Adrenal gland (tissue), 12 donors: ENCODE results near the gene CASP9. TPM values are rescaled to one million over a fixed set of nuclear protein-coding genes. Genes with fewer than 3 reads are reported as not detected.
A peak's percentile ranks its signal among the peaks of the same experiment; 100 is the strongest.

Source experiments
- DNase-seq, 7 donors: peaks; one replicate each; pipeline ENCODE4 v3.0.0-alpha.2; 2019 to 2020
- H3K27ac ChIP-seq, 5 donors: fragments of 200-600 bp; sonication (generic) in 4 of 5; 1 replicate in 3 of 5; 2 replicates in 2 of 5; pipeline versions ENCODE4 v1.5.1 to v1.8.0; 2016 to 2020; ENCODE audit warnings: mild to moderate bottlenecking in 1 of 5
- H3K27me3 ChIP-seq: fragments of 200-600 bp; 2 replicates; pipeline ENCODE4 v1.8.0; 2021
- H3K36me3 ChIP-seq, 2 donors: fragments of 200-600 bp; replicated peaks in 1 of 2; 1 replicate in 1 of 2; 2 replicates in 1 of 2; pipeline versions ENCODE4 v1.5.1 to v1.8.0; 2018 to 2022
- H3K4me1 ChIP-seq, 2 donors: fragments of 200-600 bp; replicated peaks in 1 of 2; 1 replicate in 1 of 2; 2 replicates in 1 of 2; pipeline versions ENCODE4 v1.5.1 to v1.8.0; 2018 to 2021
- H3K4me3 ChIP-seq, 4 donors: fragments of 200-600 bp; sonication (generic) in 3 of 4; one replicate each; pipeline ENCODE4 v1.5.1; 2016 to 2018
- H3K9me3 ChIP-seq, 3 donors: fragments of 200-600 bp; sonication (generic) in 1 of 3; replicated peaks in 1 of 3; 1 replicate in 2 of 3; 2 replicates in 1 of 3; pipeline versions ENCODE4 v1.5.1 to v1.8.0; 2016 to 2021
- CTCF ChIP-seq, 6 experiments: fragments of 450-650 bp in 4 of 6; fragments of 200-600 bp in 2 of 6; sonication (generic) in 1 of 6; IDR thresholded peaks; 1 replicate in 5 of 6; 2 replicates in 1 of 6; pipeline versions ENCODE4 v1.5.1 to v1.8.0; 2016 to 2021; ENCODE audit warnings: antibody characterized with exemption in 6 of 6, mild to moderate bottlenecking in 2 of 6, moderate library complexity in 1 of 6
- POLR2A ChIP-seq, 2 donors: fragments of 450-650 bp; IDR thresholded peaks; one replicate each; pipeline ENCODE4 v1.6.1; 2017; ENCODE audit warnings: antibody characterized with exemption in 2 of 2, mild to moderate bottlenecking in 2 of 2, moderate library complexity in 1 of 2
- WGBS, 4 donors: extraction: QIAGEN DNeasy Blood & Tissue Kit in 2 of 4; methylation state at CpG; one replicate each; pipeline versions ENCODE4 v1.1.5 to v1.1.7; 2013 to 2017; 5-methylcytosine and 5-hydroxymethylcytosine counted together
- intact Hi-C, 2 donors: fragments of 100-400 bp; cut with DNase I; formaldehyde crosslinking; loops; one replicate each; pipeline versions ENCODE4 v1.14.1 to v1.15.0; 2022 to 2023
- polyA plus RNA-seq, 3 donors: library from polyadenylated mRNA; stranded (reverse); fragments of 200-250 nt in 2 of 3; fragments of 350-450 nt in 1 of 3; fragmentation: Illumina TruSeq in 1 of 3; extraction: RNeasy Lipid Tissue Mini Kit (QIAGEN cat#74804) in 1 of 3; gene quantifications; one replicate each; pipeline ENCODE4 v1.2.3, GENCODE V29; 2013 to 2014
- total RNA-seq, 9 donors: library from RNA; depleted of rRNA in 4 of 9; stranded (reverse); fragments of >200 nt in 4 of 9; fragments of 120-200 nt in 1 of 9; fragmentation: NEBNext Ultra II Directional in 1 of 9; extraction: Animal tissue kit (Norgen Biotek cat#: 25700) in 1 of 9; gene quantifications; one replicate each; pipeline versions ENCODE4 v1.1.0 to v1.2.4, GENCODE V29; 2013 to 2023
- donor health status: healthy with polysubstance abuse.
- donor health status: Bipolar disorder and iron deficiency.
- donor health status: DM: yes; HTN: yes; CAD: no.
- donor health status: DM: no; HTN: no; CAD: no.
- donor health status: DM: no; HTN: no; CAD: no.
- donor health status: DM: yes; HTN: yes; CAD: no.

The CASP9 gene
- total and polyA plus RNA-seq, 12 donors: 16.1 to 132 (median 28.3) TPM

GRCh38 chr1:15506831-15507230 is 17.2 kb downstream of the CASP9 start:
- H3K36me3 ChIP-seq: peaks cover 0 to 16% of the 10 kb centered on the region in 2 donors
- no peaks in the 10 kb centered on the region for H3K27me3 ChIP-seq
- no peak for TF ChIP-seq POLR2A (IDR thresholded peaks at IDR 0.05)
- no peak for TF ChIP-seq CTCF (IDR thresholded peaks at IDR 0.05)
- H3K27ac ChIP-seq: no peak overlapping the region
- no peak for DNase-seq
- intact Hi-C loops: no loop called here
- H3K9me3 ChIP-seq: no peaks in the 10 kb centered on the region
- H3K4me3 ChIP-seq: no peak overlapping the region
- no peaks in the 10 kb centered on the region for H3K4me1 ChIP-seq
- 94 to 96% (median 95%) methylated on average over 13 to 17 of the region's 17 CpGs for WGBS, 4 donors

GRCh38 chr1:15504436-15504835 is 19.6 kb downstream of the CASP9 start:
- H3K36me3 ChIP-seq: peaks cover 0 to 16% of the 10 kb centered on the region in 2 donors
- H3K4me3 ChIP-seq: no peak overlapping the region

GRCh38 chr1:15501208-15502032 is 22.6 kb downstream of the CASP9 start:
- WGBS, 4 donors: 58 to 61% (median 58%) methylated on average over 17 of the region's 17 CpGs
- peak; percentile 66 to 91 (median 79) for DNase-seq
- H3K36me3 ChIP-seq: peaks cover 0 to 16% of the 10 kb centered on the region in 2 donors

More at GRCh38 chr1:15504436-15504835, 19.6 kb downstream of the CASP9 start:
- intact Hi-C loops: loop anchor here (5.0 kb wide), 2 partner anchors 177 to 182 kb away; no protein-coding TSS in a partner anchor
- no peak for TF ChIP-seq CTCF (IDR thresholded peaks at IDR 0.05)
- TF ChIP-seq POLR2A (IDR thresholded peaks at IDR 0.05): no peak
- Histone ChIP-seq H3K27me3 (no peaks in the 10 kb centered on the region), H3K4me1 (no peaks in the 10 kb centered on the region), H3K9me3 (no peaks in the 10 kb centered on the region), H3K27ac (no peak overlapping the region)
- DNase-seq: no peak
- 91 to 100% (median 95%) methylated on average over 2 to 4 of the region's 4 CpGs; no CpG with 5 or more reads in 1 of the 4 donors for WGBS, 4 donors

More at GRCh38 chr1:15501208-15502032, 22.6 kb downstream of the CASP9 start:
- Histone ChIP-seq H3K27ac (no peak overlapping the region), H3K4me3 (no peak overlapping the region), H3K27me3 (no peaks in the 10 kb centered on the region), H3K4me1 (no peaks in the 10 kb centered on the region), H3K9me3 (no peaks in the 10 kb centered on the region)
- intact Hi-C loops: loop anchor here (5.0 kb wide), 2 partner anchors 174 to 179 kb away; no protein-coding TSS in a partner anchor
- TF ChIP-seq CTCF (IDR thresholded peaks at IDR 0.05): peak; percentile 44 to 76 (median 68)
- TF ChIP-seq POLR2A (IDR thresholded peaks at IDR 0.05): no peak
